H1 (cell line): ENCODE measurements around the gene PRKAR2A. TPM values are rescaled to one million over a fixed set of nuclear protein-coding genes. Genes with fewer than 3 reads are reported as not detected.

Source experiments
- CTCF ChIA-PET: fragments of 300-600 bp; sonication (Branson Sonifier 250); formaldehyde crosslinking; loops from one replicate; lab custom pipeline; 2021; ENCODE audit not compliant: partially characterized antibody; lab: Charles Lee
- POLR2A ChIA-PET: fragments of 300-600 bp; sonication (Branson Sonifier 250); formaldehyde crosslinking; loops from one replicate; lab custom pipeline; 2021; ENCODE audit warnings: inconsistent platforms; ENCODE audit not compliant: partially characterized antibody; lab: Charles Lee
- DNase-seq, 2 experiments: peaks; one replicate each; pipeline versions ENCODE4 v3.0.0 to v3.0.0-alpha.2; 2010 to 2022; ENCODE audit warnings: low spot score in 2 of 2, low read depth in 1 of 2, mixed read lengths in 1 of 2
- FAIRE-seq: peaks from 2 replicates; lab custom pipeline; 2011; peaks lifted over from hg19 to GRCh38; lab: Jason Lieb, UNC
- H2AFZ ChIP-seq: 2 replicates; pipeline ENCODE4 v1.8.1; 2012; ENCODE audit warnings: low read length, inconsistent platforms
- H2AK5ac ChIP-seq: 2 replicates; pipeline ENCODE4 v1.6.1; 2013; ENCODE audit warnings: low read depth, low read length
- H2BK120ac ChIP-seq: replicated peaks from 2 replicates; pipeline ENCODE3; 2013; ENCODE audit warnings: low read depth, low read length, inconsistent platforms
- H2BK12ac ChIP-seq: 2 replicates; pipeline ENCODE4 v1.6.1; 2013; ENCODE audit warnings: low read depth, low read length
- H2BK15ac ChIP-seq: 2 replicates; pipeline ENCODE4 v1.6.1; 2013; ENCODE audit warnings: low read length
- H2BK20ac ChIP-seq: 2 replicates; pipeline ENCODE4 v1.6.1; 2013; ENCODE audit warnings: low read length
- H2BK5ac ChIP-seq: 2 replicates; pipeline ENCODE4 v1.6.1; 2013; ENCODE audit warnings: low read depth, low read length
- H3K14ac ChIP-seq: 2 replicates; pipeline ENCODE4 v1.6.1; 2013; ENCODE audit warnings: inconsistent platforms; ENCODE audit not compliant: insufficient read length
- H3K18ac ChIP-seq: 2 replicates; pipeline ENCODE4 v1.6.1; 2013; ENCODE audit warnings: low read length; ENCODE audit errors: extremely low read depth
- H3K23ac ChIP-seq: 2 replicates; pipeline ENCODE4 v1.6.1; 2013; ENCODE audit warnings: inconsistent platforms; ENCODE audit not compliant: insufficient read length
- H3K23me2 ChIP-seq: 2 replicates; pipeline ENCODE4 v1.6.1; 2013; ENCODE audit warnings: low read depth, low read length
- H3K27ac ChIP-seq: 2 replicates; pipeline ENCODE4 v1.6.1; 2011; ENCODE audit warnings: low read depth, low read length, inconsistent platforms
- H3K27me3 ChIP-seq, 4 experiments: replicated peaks in 1 of 4; 1 replicate in 1 of 4; 2 replicates in 3 of 4; pipeline versions ENCODE4 v1.6.1 to v1.8.1; 2011 to 2013; ENCODE audit warnings: low read length in 3 of 4, mild to moderate bottlenecking in 3 of 4, inconsistent platforms in 2 of 4, mixed read lengths in 2 of 4, moderate library complexity in 1 of 4; ENCODE audit not compliant: control insufficient read depth in 3 of 4, insufficient read depth in 3 of 4; ENCODE audit errors: extremely low read depth in 1 of 4
- H3K36me3 ChIP-seq, 4 experiments: 2 replicates each; pipeline versions ENCODE4 v1.6.1 to v1.8.1; 2011 to 2013; ENCODE audit warnings: mild to moderate bottlenecking in 4 of 4, low read length in 3 of 4, moderate library complexity in 2 of 4, control low read depth in 1 of 4, inconsistent platforms in 1 of 4; ENCODE audit not compliant: insufficient read depth in 4 of 4, control insufficient read depth in 2 of 4
- H3K4ac ChIP-seq: replicated peaks from 2 replicates; pipeline ENCODE3; 2013; ENCODE audit warnings: low read length, low read depth, mixed read lengths, inconsistent platforms; ENCODE audit not compliant: insufficient read length
- H3K4me1 ChIP-seq, 4 experiments: replicated peaks in 1 of 4; 1 replicate in 1 of 4; 2 replicates in 3 of 4; pipeline versions ENCODE4 v1.6.1 to v1.8.1; 2011 to 2013; ENCODE audit warnings: low read length in 3 of 4, inconsistent platforms in 2 of 4, mixed read lengths in 1 of 4; ENCODE audit not compliant: insufficient read depth in 4 of 4, control insufficient read depth in 3 of 4
- H3K4me2 ChIP-seq, 2 experiments: 2 replicates each; pipeline versions ENCODE4 v1.6.1 to v1.8.1; 2011 to 2013; ENCODE audit warnings: low read depth in 2 of 2, low read length in 2 of 2, control low read depth in 1 of 2, inconsistent platforms in 1 of 2, mild to moderate bottlenecking in 1 of 2; ENCODE audit not compliant: insufficient read depth in 1 of 2
- H3K4me3 ChIP-seq, 4 experiments: fragments of 200-600, 300-600 bp in 1 of 4; sonication (generic), shearing (Covaris generic), sonication (Bioruptor Twin) in 1 of 4; 2 replicates each; pipeline versions ENCODE4 v1.5.1 to v1.8.1; 2011 to 2016; ENCODE audit warnings: low read length in 4 of 4, low read depth in 3 of 4, control low read depth in 2 of 4, inconsistent platforms in 2 of 4, mild to moderate bottlenecking in 2 of 4, mixed read lengths in 1 of 4, moderate library complexity in 1 of 4; ENCODE audit not compliant: insufficient read depth in 2 of 4; ENCODE audit errors: extremely low read depth in 1 of 4
- H3K56ac ChIP-seq: replicated peaks from 2 replicates; pipeline ENCODE3; 2013; ENCODE audit warnings: low read depth, mild to moderate bottlenecking, mixed read lengths, low read length, inconsistent platforms; ENCODE audit not compliant: insufficient read length
- H3K79me1 ChIP-seq: 2 replicates; pipeline ENCODE4 v1.6.1; 2013; ENCODE audit warnings: low read depth, low read length, control low read depth
- H3K79me2 ChIP-seq, 2 experiments: 2 replicates each; pipeline versions ENCODE4 v1.6.1 to v1.8.1; 2012 to 2013; ENCODE audit warnings: low read length in 2 of 2, mild to moderate bottlenecking in 2 of 2, inconsistent platforms in 1 of 2; ENCODE audit not compliant: insufficient read depth in 2 of 2, control insufficient read depth in 1 of 2
- H3K9ac ChIP-seq, 4 experiments: replicated peaks in 1 of 4; 1 replicate in 1 of 4; 2 replicates in 3 of 4; pipeline versions ENCODE4 v1.6.1 to v1.8.1; 2011 to 2013; ENCODE audit warnings: low read depth in 3 of 4, low read length in 3 of 4, control low read depth in 2 of 4, mild to moderate bottlenecking in 2 of 4, moderate library complexity in 2 of 4, inconsistent platforms in 1 of 4; ENCODE audit errors: extremely low read depth in 1 of 4
- H3K9me3 ChIP-seq, 2 experiments: 2 replicates each; pipeline versions ENCODE4 v1.6.1 to v1.8.1; 2012 to 2013; ENCODE audit warnings: mild to moderate bottlenecking in 2 of 2, moderate library complexity in 2 of 2, control low read depth in 1 of 2, inconsistent platforms in 1 of 2, low read depth in 1 of 2, low read length in 1 of 2, mixed read lengths in 1 of 2; ENCODE audit not compliant: insufficient read depth in 2 of 2
- H4K20me1 ChIP-seq, 2 experiments: replicated peaks in 1 of 2; 2 replicates each; pipeline versions ENCODE3 to v1.8.1; 2011 to 2013; ENCODE audit warnings: inconsistent platforms in 2 of 2, low read length in 2 of 2, mild to moderate bottlenecking in 1 of 2; ENCODE audit not compliant: insufficient read depth in 2 of 2, control insufficient read depth in 1 of 2
- H4K5ac ChIP-seq: 2 replicates; pipeline ENCODE4 v1.6.1; 2013; ENCODE audit warnings: low read length, low read depth, mixed read lengths, inconsistent platforms; ENCODE audit not compliant: insufficient read length
- H4K8ac ChIP-seq: 2 replicates; pipeline ENCODE4 v1.8.0; 2013; ENCODE audit warnings: mild to moderate bottlenecking, moderate library complexity, low read length, inconsistent platforms; ENCODE audit not compliant: insufficient read depth; ENCODE audit errors: extremely low read depth
- H4K91ac ChIP-seq: replicated peaks from 2 replicates; pipeline ENCODE3; 2013; ENCODE audit warnings: low read length, mixed read lengths, inconsistent platforms; ENCODE audit not compliant: insufficient read length
- BACH1 ChIP-seq: IDR thresholded peaks from 2 replicates; pipeline ENCODE4 v1.6.1; 2012; ENCODE audit warnings: low read length, improper control_type of control experiment
- BCL11A ChIP-seq, 2 experiments: IDR thresholded peaks; one replicate each; pipeline ENCODE4 v1.6.1; 2011; ENCODE audit warnings: low read depth in 2 of 2, low read length in 2 of 2, mild to moderate bottlenecking in 2 of 2
- CEBPB ChIP-seq: IDR thresholded peaks from 2 replicates; pipeline ENCODE4 v1.6.1; 2012; ENCODE audit warnings: low read depth, low read length
- EP300 ChIP-seq, 2 experiments: IDR thresholded peaks; 1 replicate in 1 of 2; 2 replicates in 1 of 2; pipeline ENCODE4 v1.6.1; 2011 to 2012; ENCODE audit warnings: low read depth in 2 of 2, low read length in 2 of 2, mild to moderate bottlenecking in 2 of 2, borderline replicate concordance in 1 of 2, inconsistent platforms in 1 of 2, moderate library complexity in 1 of 2
- JUN ChIP-seq: IDR thresholded peaks from 2 replicates; pipeline ENCODE4 v1.6.1; 2011; ENCODE audit warnings: low read depth, mild to moderate bottlenecking, improper control_type of control experiment, low read length
- MAFK ChIP-seq: IDR thresholded peaks from 2 replicates; pipeline ENCODE4 v1.6.1; 2012; ENCODE audit warnings: low read depth, mild to moderate bottlenecking, improper control_type of control experiment, low read length
- MAX ChIP-seq: IDR thresholded peaks from 2 replicates; pipeline ENCODE4 v1.6.1; 2012; ENCODE audit warnings: inconsistent platforms
- SP4 ChIP-seq: IDR thresholded peaks from 2 replicates; pipeline ENCODE4 v1.6.1; 2012; ENCODE audit warnings: low read length, inconsistent platforms
- WGBS, 2 experiments: shearing (Covaris generic) in 1 of 2; methylation state at CpG; one replicate each; pipeline versions ENCODE4 v1.1.6 to v1.1.7; 2013 to 2015; ENCODE audit warnings: low lambda C conversion rate in 2 of 2, mixed read lengths in 2 of 2, inconsistent platforms in 1 of 2, low coverage in 1 of 2, missing lambda C conversion rate in 1 of 2; ENCODE audit not compliant: insufficient replicate concordance in 2 of 2, insufficient coverage in 1 of 2, insufficient read length in 1 of 2; ENCODE audit errors: extremely low coverage in 1 of 2, missing lambda C conversion rate in 1 of 2; 5-methylcytosine and 5-hydroxymethylcytosine counted together
- long read RNA-seq, 2 experiments: library from RNA in 1 of 2; library from capped mRNA in 1 of 2; stranded (forward); transcript quantifications; one replicate each; pipeline ENCODE4 v2.0.0, GENCODE V29; 2021; ENCODE audit warnings: inconsistent platforms in 1 of 2
- polyA minus RNA-seq, 3 experiments: library from RNA; depleted of rRNA, polyadenylated mRNA; stranded (reverse); fragments of >200 nt; gene quantifications; 1 replicate in 2 of 3; 2 replicates in 1 of 3; pipeline ENCODE4 v1.2.3, GENCODE V29; 2011
- polyA plus RNA-seq, 7 experiments: library from polyadenylated mRNA; depleted of rRNA in 3 of 7; stranded (reverse) in 5 of 7; unstranded in 2 of 7; fragments of >200 nt in 5 of 7; fragments of 200-250 nt in 2 of 7; gene quantifications; 1 replicate in 5 of 7; 2 replicates in 1 of 7; 4 replicates in 1 of 7; pipeline versions ENCODE4 v1.2.1 to v1.2.3, GENCODE V29; 2011 to 2013; ENCODE audit warnings: missing spikeins in 2 of 7, mixed read lengths in 2 of 7
- total RNA-seq: library from RNA; stranded (reverse); fragmentation: NEBNext Ultra II Directional; extraction: Animal tissue kit (Norgen Biotek cat#: 25700); gene quantifications from 2 replicates; pipeline ENCODE4 v1.2.1, GENCODE V29; 2021

The PRKAR2A gene
- total RNA-seq, result 42.4 and 46.3 TPM in 2 replicates
- 6.3 and 14.1 TPM in 2 replicates for polyA plus RNA-seq (2011; rRNA removed)
- 6.7 TPM for polyA plus RNA-seq (2011; cell fraction: cytosol; rRNA removed)
- polyA plus RNA-seq (2011; cell fraction: nucleus; rRNA removed), result 9.5 TPM
- 10.3 to 15.4 TPM (median 13.4 TPM) in 4 replicates for polyA plus RNA-seq (2012, experiment 1 of 2)
- polyA plus RNA-seq (2012, experiment 2 of 2), result 6.3 TPM
- polyA plus RNA-seq (2013, experiment 1 of 2), result 22.9 TPM
- 23.2 TPM for polyA plus RNA-seq (2013, experiment 2 of 2)
- polyA minus RNA-seq (2011; rRNA and poly(A)+ RNA removed), result 24.5 and 26.6 TPM in 2 replicates
- 18.1 TPM for polyA minus RNA-seq (2011; cell fraction: cytosol; rRNA and poly(A)+ RNA removed)
- polyA minus RNA-seq (2011; cell fraction: nucleus; rRNA and poly(A)+ RNA removed), result 8.3 TPM
- long read RNA-seq, experiment 1, partial matches to known transcripts, result 2 of 19 reads
- long read RNA-seq, experiment 1, other reads (novel, unspliced or antisense), result 17 of 19 reads
- long read RNA-seq, experiment 2, partial matches to known transcripts, result 0 of 3 reads
- long read RNA-seq, experiment 2, other reads (novel, unspliced or antisense), result 3 of 3 reads

- Histone ChIP-seq H3K36me3 (no peaks in the 10 kb centered on the region), H3K79me1 (no peaks in the 10 kb centered on the region), H3K4me1 (peaks cover 0 to 2% (median 0%) of the 10 kb centered on the region in 4 experiments; a peak in 1 of 7 replicates), H2AFZ (peak within 1 kb of the TSS; percentile 99), H2BK12ac (no peak within 1 kb of the TSS; the same call in 1 of the 2 replicates), H3K18ac (peak within 1 kb of the TSS; percentile 48), H4K8ac (peak within 1 kb of the TSS; percentile 89; the same call in 1 of the 2 replicates), H3K27me3 (peaks cover 0 to 5% (median 0%) of the 10 kb centered on the region in 4 experiments; a peak in 3 of 7 replicates), H3K4me2 (peak within 1 kb of the TSS; percentile 74 to 95), H3K79me2 (no peaks in the 10 kb centered on the region), H2AK5ac (no peak within 1 kb of the TSS), H2BK20ac (no peak within 1 kb of the TSS), H4K5ac (no peak within 1 kb of the TSS), H3K9ac (peak within 1 kb of the TSS; percentile 14 to 59 (median 37); a peak in 5 of 7 replicates), H3K23ac (no peak within 1 kb of the TSS), H3K27ac (no peak within 1 kb of the TSS), H3K4me3 (peak within 1 kb of the TSS; percentile 50 to 75 (median 64)), H2BK120ac (no peak within 1 kb of the TSS), H2BK5ac (no peak within 1 kb of the TSS), H3K56ac (no peak within 1 kb of the TSS), H2BK15ac (no peak within 1 kb of the TSS), H4K91ac (no peak within 1 kb of the TSS), H3K9me3 (no peaks in the 10 kb centered on the region), H3K4ac (no peak within 1 kb of the TSS), H4K20me1 (no peaks in the 10 kb centered on the region), H3K23me2 (peaks cover 10% of the 10 kb centered on the region), H3K14ac (no peak within 1 kb of the TSS)
- FAIRE-seq (no peak), DNase-seq (peak; percentile 41 to 92)
- POLR2A ChIA-PET, result interaction anchor here (0.8 to 2.0 kb wide), 12 partner anchors 15 to 245 kb away, joined by 3 to 4 read pairs (median 4); partner anchors contain the start of genes QRICH1, SLC25A20 and SLC26A6
- WGBS, 2 experiments, result 5% methylated on average over 58 of the region's 81 CpGs; no CpG with 5 or more reads in 1 of the 2 experiments
- CTCF ChIA-PET, result interaction anchor here (0.5 to 1.8 kb wide), 5 partner anchors 26 to 690 kb away, joined by 3 read pairs; no protein-coding TSS in a partner anchor
- TF ChIP-seq BCL11A (IDR thresholded peaks at IDR 0.05; ENCODE audit: low read depth in 2 of 2, low read length in 2 of 2), result no peak
- no peak for TF ChIP-seq MAFK
- no peak for TF ChIP-seq JUN
- TF ChIP-seq SP4, result no peak
- no peak for TF ChIP-seq CEBPB
- TF ChIP-seq MAX, result no peak
- TF ChIP-seq BACH1, result no peak
- 0 out of 3 replicates have a peak, but pooled peaks of 1 of the 2 experiments have one; percentile 14 for TF ChIP-seq EP300 (IDR thresholded peaks at IDR 0.05; ENCODE audit: borderline replicate concordance in 1 of 2, low read depth in 2 of 2, low read length in 2 of 2)
These were observed at the start of gene PRKAR2A for GRCh38 chr3:48847504-48848423. PRKAR2A (minus strand) TSS chr3:48847874; CDS start chr3:48847596, 278 bp downstream.
